HepG2 (cell line): ENCODE data around the gene PCYOX1L. TPM values are rescaled to one million over a fixed set of nuclear protein-coding genes. Genes with fewer than 3 reads are reported as not detected.

ENCODE experiments used
- CREM ChIP-seq, 2 experiments: sonication (generic) in 1 of 2; formaldehyde crosslinking in 1 of 2; IDR thresholded peaks; 2 replicates each; pipeline versions ENCODE4 v1.4.0 to v1.6.1; 2016 to 2020; ENCODE audit warnings: antibody characterized with exemption in 1 of 2, mild to moderate bottlenecking in 1 of 2, missing genetic modification reagents in 1 of 2
- DR1 ChIP-seq: sonication (generic); formaldehyde crosslinking; IDR thresholded peaks from 2 replicates; pipeline ENCODE4 v1.8.0; 2021; ENCODE audit warnings: mild to moderate bottlenecking, missing genetic modification reagents, inconsistent platforms
- FOXC1 ChIP-seq: sonication (generic); formaldehyde crosslinking; IDR thresholded peaks from 2 replicates; pipeline ENCODE4 v1.8.0; 2022; ENCODE audit warnings: mild to moderate bottlenecking, missing genetic modification reagents, borderline replicate concordance
- GABPA ChIP-seq, 2 experiments: IDR thresholded peaks; 2 replicates each; pipeline ENCODE4 v1.6.1; 2011 to 2016; ENCODE audit warnings: low read depth in 2 of 2, low read length in 1 of 2, missing biosample characterization in 1 of 2, missing genetic modification characterization in 1 of 2
- HDAC1 ChIP-seq: sonication (generic); formaldehyde crosslinking; IDR thresholded peaks from 2 replicates; pipeline ENCODE4 v1.5.1; 2020; ENCODE audit warnings: mild to moderate bottlenecking, missing genetic modification reagents
- PHF20 ChIP-seq: sonication (generic); formaldehyde crosslinking; IDR thresholded peaks from 2 replicates; pipeline ENCODE4 v1.5.0; 2020; ENCODE audit warnings: mild to moderate bottlenecking, missing genetic modification reagents
- POLR2G ChIP-seq: fragments of 200-400 bp; formaldehyde crosslinking; IDR thresholded peaks from 2 replicates; pipeline ENCODE4 v1.6.1; 2018; ENCODE audit warnings: mild to moderate bottlenecking, low read depth, low read length, moderate library complexity
- XRCC5 ChIP-seq: fragments of 200-400 bp; formaldehyde crosslinking; optimal IDR thresholded peaks from 2 replicates; pipeline ENCODE3; 2017; ENCODE audit warnings: mild to moderate bottlenecking, low read length
- ZBTB37 ChIP-seq: sonication (generic); formaldehyde crosslinking; IDR thresholded peaks from 2 replicates; pipeline ENCODE4 v1.4.0; 2020; ENCODE audit warnings: mild to moderate bottlenecking, missing genetic modification reagents
- ZGPAT ChIP-seq: IDR thresholded peaks from 2 replicates; pipeline ENCODE4 v1.6.1; 2016; ENCODE audit warnings: mild to moderate bottlenecking
- ZNF276 ChIP-seq: sonication (generic); formaldehyde crosslinking; IDR thresholded peaks from 2 replicates; pipeline ENCODE4 v1.4.0; 2020; ENCODE audit warnings: mild to moderate bottlenecking, low read depth, missing genetic modification reagents
- polyA plus RNA-seq, 8 experiments: library from polyadenylated mRNA; depleted of rRNA in 3 of 8; stranded (reverse) in 7 of 8; unstranded in 1 of 8; fragments of >200 nt; fragmentation: Illumina TruSeq in 4 of 8; extraction: Trizol in 4 of 8; gene quantifications; 2 replicates each; pipeline versions ENCODE4 v1.2.1 to v1.2.3, GENCODE V29; 2011 to 2016; ENCODE audit warnings: low read depth in 4 of 8, missing spikeins in 1 of 8, mixed read lengths in 1 of 8; ENCODE audit not compliant: insufficient read depth in 1 of 8
- total RNA-seq, 5 experiments: library from RNA; depleted of rRNA; stranded (reverse); fragments of >200 nt; fragmentation: Illumina TruSeq; extraction: Trizol; gene quantifications; 2 replicates each; pipeline ENCODE4 v1.2.3, GENCODE V29; 2016; ENCODE audit warnings: low read depth in 1 of 5
- TF ChIP-seq, protein P1 (sequence below), 2 experiments: fragments of 450-650 bp in 1 of 2; sonication (generic) in 1 of 2; formaldehyde crosslinking in 1 of 2; IDR thresholded peaks; 2 replicates each; pipeline versions ENCODE4 v1.6.1 to v1.8.0; 2016 to 2022; ENCODE audit warnings: antibody characterized with exemption in 1 of 2, mild to moderate bottlenecking in 1 of 2, missing genetic modification reagents in 1 of 2
- TF ChIP-seq, protein P2 (sequence below): sonication (generic); formaldehyde crosslinking; conservative IDR thresholded peaks from 2 replicates; pipeline ENCODE4 v1.4.0; 2020; ENCODE audit warnings: missing genetic modification reagents

The PCYOX1L gene
- total and polyA plus RNA-seq, 2 of the 13 experiments (the other 11 are each of a cell fraction or from before 2014, with no cell fraction given) = 1.00 to 3.7 TPM

DNA sequence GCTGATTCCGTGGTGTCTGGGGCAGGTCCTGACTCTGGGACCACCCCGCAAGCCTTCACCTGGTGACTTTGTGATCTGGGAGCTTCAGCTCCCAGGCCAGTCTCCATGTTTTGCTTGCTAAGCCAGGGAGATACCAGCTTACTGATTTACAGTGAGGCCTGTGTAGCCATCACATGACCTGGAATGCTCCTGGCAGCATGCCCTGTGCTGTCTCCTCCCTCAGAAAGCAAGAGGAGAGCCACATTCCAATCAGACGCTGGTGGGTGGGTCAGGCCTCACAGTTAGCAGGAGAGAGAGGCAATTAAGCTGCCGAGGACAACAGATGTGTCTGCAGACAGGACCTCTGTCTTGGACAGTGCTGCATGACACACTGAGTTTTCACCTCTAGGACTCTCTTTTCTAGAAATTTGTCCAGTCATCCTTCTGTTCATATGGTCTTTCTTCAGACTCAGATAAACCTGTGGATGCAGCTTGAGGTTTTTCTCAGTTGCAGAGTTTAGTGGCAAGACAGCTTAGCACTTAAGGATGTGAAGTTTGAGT, 37.0 kb upstream of the PCYOX1L start (continued):
- TF ChIP-seq ZGPAT (CRISPR knock-in tag) = peak; percentile 60; the same call in 1 of the 2 replicates
- TF ChIP-seq FOXC1 (CRISPR knock-in tag) = peak; percentile 87
- no peak for TF ChIP-seq CREM (IDR thresholded peaks at IDR 0.05)
- TF ChIP-seq CREM (CRISPR knock-in tag; IDR thresholded peaks at IDR 0.05) = no peak
- no peak for TF ChIP-seq GABPA (IDR thresholded peaks at IDR 0.05; ENCODE audit: low read depth, low read length)
- peak; percentile 47 for TF ChIP-seq GABPA (CRISPR knock-in tag; IDR thresholded peaks at IDR 0.05; ENCODE audit: low read depth)
- TF ChIP-seq, protein P1, sequence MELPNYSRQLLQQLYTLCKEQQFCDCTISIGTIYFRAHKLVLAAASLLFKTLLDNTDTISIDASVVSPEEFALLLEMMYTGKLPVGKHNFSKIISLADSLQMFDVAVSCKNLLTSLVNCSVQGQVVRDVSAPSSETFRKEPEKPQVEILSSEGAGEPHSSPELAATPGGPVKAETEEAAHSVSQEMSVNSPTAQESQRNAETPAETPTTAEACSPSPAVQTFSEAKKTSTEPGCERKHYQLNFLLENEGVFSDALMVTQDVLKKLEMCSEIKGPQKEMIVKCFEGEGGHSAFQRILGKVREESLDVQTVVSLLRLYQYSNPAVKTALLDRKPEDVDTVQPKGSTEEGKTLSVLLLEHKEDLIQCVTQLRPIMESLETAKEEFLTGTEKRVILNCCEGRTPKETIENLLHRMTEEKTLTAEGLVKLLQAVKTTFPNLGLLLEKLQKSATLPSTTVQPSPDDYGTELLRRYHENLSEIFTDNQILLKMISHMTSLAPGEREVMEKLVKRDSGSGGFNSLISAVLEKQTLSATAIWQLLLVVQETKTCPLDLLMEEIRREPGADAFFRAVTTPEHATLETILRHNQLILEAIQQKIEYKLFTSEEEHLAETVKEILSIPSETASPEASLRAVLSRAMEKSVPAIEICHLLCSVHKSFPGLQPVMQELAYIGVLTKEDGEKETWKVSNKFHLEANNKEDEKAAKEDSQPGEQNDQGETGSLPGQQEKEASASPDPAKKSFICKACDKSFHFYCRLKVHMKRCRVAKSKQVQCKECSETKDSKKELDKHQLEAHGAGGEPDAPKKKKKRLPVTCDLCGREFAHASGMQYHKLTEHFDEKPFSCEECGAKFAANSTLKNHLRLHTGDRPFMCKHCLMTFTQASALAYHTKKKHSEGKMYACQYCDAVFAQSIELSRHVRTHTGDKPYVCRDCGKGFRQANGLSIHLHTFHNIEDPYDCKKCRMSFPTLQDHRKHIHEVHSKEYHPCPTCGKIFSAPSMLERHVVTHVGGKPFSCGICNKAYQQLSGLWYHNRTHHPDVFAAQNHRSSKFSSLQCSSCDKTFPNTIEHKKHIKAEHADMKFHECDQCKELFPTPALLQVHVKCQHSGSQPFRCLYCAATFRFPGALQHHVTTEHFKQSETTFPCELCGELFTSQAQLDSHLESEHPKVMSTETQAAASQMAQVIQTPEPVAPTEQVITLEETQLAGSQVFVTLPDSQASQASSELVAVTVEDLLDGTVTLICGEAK (IDR thresholded peaks at IDR 0.05) = no peak
- TF ChIP-seq, protein P1 (CRISPR knock-in tag; IDR thresholded peaks at IDR 0.05) = no peak
- TF ChIP-seq DR1 = peak; percentile 46; the same call in 1 of the 2 replicates
- no peak for TF ChIP-seq ZBTB37
- 0 out of 2 replicates have a peak, but pooled peaks have one; percentile 41 for TF ChIP-seq ZNF276 (CRISPR knock-in tag)
- TF ChIP-seq XRCC5 = peak; percentile 30
- TF ChIP-seq PHF20 = peak; percentile 58; the same call in 1 of the 2 replicates
- no peak for TF ChIP-seq HDAC1 (CRISPR knock-in tag)
- TF ChIP-seq, protein P2, sequence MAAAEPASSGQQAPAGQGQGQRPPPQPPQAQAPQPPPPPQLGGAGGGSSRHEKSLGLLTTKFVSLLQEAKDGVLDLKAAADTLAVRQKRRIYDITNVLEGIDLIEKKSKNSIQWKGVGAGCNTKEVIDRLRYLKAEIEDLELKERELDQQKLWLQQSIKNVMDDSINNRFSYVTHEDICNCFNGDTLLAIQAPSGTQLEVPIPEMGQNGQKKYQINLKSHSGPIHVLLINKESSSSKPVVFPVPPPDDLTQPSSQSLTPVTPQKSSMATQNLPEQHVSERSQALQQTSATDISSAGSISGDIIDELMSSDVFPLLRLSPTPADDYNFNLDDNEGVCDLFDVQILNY (CRISPR knock-in tag) = no peak
- peak; percentile 84 for TF ChIP-seq POLR2G
